Measurements from ENCODE around the gene TUBB3.

- TF ChIP-seq, protein P1, sequence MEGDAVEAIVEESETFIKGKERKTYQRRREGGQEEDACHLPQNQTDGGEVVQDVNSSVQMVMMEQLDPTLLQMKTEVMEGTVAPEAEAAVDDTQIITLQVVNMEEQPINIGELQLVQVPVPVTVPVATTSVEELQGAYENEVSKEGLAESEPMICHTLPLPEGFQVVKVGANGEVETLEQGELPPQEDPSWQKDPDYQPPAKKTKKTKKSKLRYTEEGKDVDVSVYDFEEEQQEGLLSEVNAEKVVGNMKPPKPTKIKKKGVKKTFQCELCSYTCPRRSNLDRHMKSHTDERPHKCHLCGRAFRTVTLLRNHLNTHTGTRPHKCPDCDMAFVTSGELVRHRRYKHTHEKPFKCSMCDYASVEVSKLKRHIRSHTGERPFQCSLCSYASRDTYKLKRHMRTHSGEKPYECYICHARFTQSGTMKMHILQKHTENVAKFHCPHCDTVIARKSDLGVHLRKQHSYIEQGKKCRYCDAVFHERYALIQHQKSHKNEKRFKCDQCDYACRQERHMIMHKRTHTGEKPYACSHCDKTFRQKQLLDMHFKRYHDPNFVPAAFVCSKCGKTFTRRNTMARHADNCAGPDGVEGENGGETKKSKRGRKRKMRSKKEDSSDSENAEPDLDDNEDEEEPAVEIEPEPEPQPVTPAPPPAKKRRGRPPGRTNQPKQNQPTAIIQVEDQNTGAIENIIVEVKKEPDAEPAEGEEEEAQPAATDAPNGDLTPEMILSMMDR (IDR thresholded peaks at IDR 0.05): no peak
- TF ChIP-seq POLR2AphosphoS5 (IDR thresholded peaks at IDR 0.05; ENCODE audit: low read depth, low read length) (no peak), TCF7L2 (IDR thresholded peaks at IDR 0.05; ENCODE audit: low read depth, low read length) (no peak)
Observed at GRCh38 chr16:89881368-89881730, 41.8 kb upstream of the TUBB3 start.
